Measurements from ENCODE around the gene DEDD. TPM values are rescaled to one million over a fixed set of nuclear protein-coding genes. Genes with fewer than 3 reads are reported as not detected.

The DEDD gene
- total RNA-seq, 1 experiment from 2014 or later: 33.8 TPM

- Histone ChIP-seq H3K36me3 (ENCODE audit: control insufficient read depth, insufficient read depth, low read length) (no peaks in the 10 kb centered on the region), H3K4me1 (peaks cover 43% of the 10 kb centered on the region), H3K27me3 (replicated peaks; ENCODE audit: control insufficient read depth, insufficient read depth, low read length) (no peaks in the 10 kb centered on the region), H3K9me3 (no peaks in the 10 kb centered on the region), H3K4me3 (ENCODE audit: low read depth, low read length) (no peak overlapping the region)
- TF ChIP-seq CTCF (IDR thresholded peaks at IDR 0.05; ENCODE audit: insufficient read depth in 1 of 2, low read depth in 1 of 2, low read length in 1 of 2, severe bottlenecking in 1 of 2, unreplicated experiment in 1 of 2): no peak
- H3K36me3 Mint-ChIP-seq (ENCODE audit: insufficient read depth, unreplicated experiment): peaks cover 7% of the 10 kb centered on the region
- TSS peak; percentile 85 for BruUV-seq (replicated peaks)
- H3K4me3 Mint-ChIP-seq (ENCODE audit: unreplicated experiment): peak overlapping the region; percentile 9
- intact Hi-C loops (cut with micrococcal nuclease; ENCODE audit: unreplicated experiment): no loop called here
- CTCF ChIA-PET: no interaction called here
- POLR2A ChIA-PET: interaction anchor here (0.6 to 1.9 kb wide), 3 partner anchors 37 to 180 kb away, joined by 4 to 10 read pairs (median 5); partner anchors contain the start of genes F11R and USF1
- peak overlapping the region; percentile 67 for H3K27ac Mint-ChIP-seq (ENCODE audit: unreplicated experiment)
- peak; percentile 92 to 95 for DNase-seq
- no peaks in the 10 kb centered on the region for H3K9me3 Mint-ChIP-seq (ENCODE audit: unreplicated experiment)
- H3K27me3 Mint-ChIP-seq (ENCODE audit: insufficient read depth, unreplicated experiment): no peaks in the 10 kb centered on the region
- H3K4me1 Mint-ChIP-seq (ENCODE audit: low read depth, unreplicated experiment): peaks cover 37% of the 10 kb centered on the region
Measured at GRCh38 chr1:161082996-161083747, 49.3 kb downstream of the DEDD start.

DNA sequence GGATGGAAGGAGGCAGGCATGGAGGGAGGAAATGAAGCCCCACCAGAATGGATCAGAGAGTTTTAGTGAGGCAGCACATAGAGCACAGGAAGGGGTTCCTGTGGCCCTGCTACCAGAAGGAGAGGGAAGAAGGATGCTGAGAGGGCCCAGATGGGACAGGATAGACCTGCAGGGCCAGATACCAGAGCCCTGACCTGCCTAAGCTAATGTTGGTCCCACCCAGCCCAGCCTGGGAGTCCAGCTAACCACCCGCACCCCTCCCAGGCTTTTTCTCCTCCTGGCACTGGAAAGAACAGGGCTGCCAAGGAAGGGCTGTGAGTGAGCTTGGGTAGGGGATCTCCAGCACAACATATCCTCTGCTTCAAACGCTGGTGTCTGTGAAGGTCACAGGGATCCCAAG is 50.0 kb downstream of the DEDD start:
- peaks cover 37% of the 10 kb centered on the region for H3K4me1 Mint-ChIP-seq (ENCODE audit: low read depth, unreplicated experiment)
- no peak overlapping the region for H3K4me3 Mint-ChIP-seq (ENCODE audit: unreplicated experiment)
- H3K27me3 Mint-ChIP-seq (ENCODE audit: insufficient read depth, unreplicated experiment): no peaks in the 10 kb centered on the region
- TF ChIP-seq CTCF (IDR thresholded peaks at IDR 0.05; ENCODE audit: insufficient read depth in 1 of 2, low read depth in 1 of 2, low read length in 1 of 2, severe bottlenecking in 1 of 2, unreplicated experiment in 1 of 2): no peak
- CTCF ChIA-PET: no interaction called here
- H3K27me3 ChIP-seq (replicated peaks; ENCODE audit: control insufficient read depth, insufficient read depth, low read length): no peaks in the 10 kb centered on the region
- DNase-seq: no peak
- peaks cover 7% of the 10 kb centered on the region for H3K36me3 Mint-ChIP-seq (ENCODE audit: insufficient read depth, unreplicated experiment)
- H3K4me3 ChIP-seq (ENCODE audit: low read depth, low read length): no peak overlapping the region
- no peaks in the 10 kb centered on the region for H3K36me3 ChIP-seq (ENCODE audit: control insufficient read depth, insufficient read depth, low read length)
- H3K27ac Mint-ChIP-seq (ENCODE audit: unreplicated experiment): peak overlapping the region; percentile 67
- H3K9me3 ChIP-seq: no peaks in the 10 kb centered on the region
- peaks cover 43% of the 10 kb centered on the region for H3K4me1 ChIP-seq
- BruUV-seq (replicated peaks): no TSS peak
- no peaks in the 10 kb centered on the region for H3K9me3 Mint-ChIP-seq (ENCODE audit: unreplicated experiment)
- intact Hi-C loops (cut with micrococcal nuclease; ENCODE audit: unreplicated experiment): no loop called here
- POLR2A ChIA-PET: no interaction called here

GRCh38 chr1:161081519-161081918 is 50.9 kb downstream of the DEDD start:
- POLR2A ChIA-PET: no interaction called here
- intact Hi-C loops (cut with micrococcal nuclease; ENCODE audit: unreplicated experiment): no loop called here
- H3K4me3 ChIP-seq (ENCODE audit: low read depth, low read length): no peak overlapping the region
- CTCF ChIA-PET: no interaction called here
- no peaks in the 10 kb centered on the region for H3K9me3 Mint-ChIP-seq (ENCODE audit: unreplicated experiment)
- H3K4me1 Mint-ChIP-seq (ENCODE audit: low read depth, unreplicated experiment): peaks cover 37% of the 10 kb centered on the region
- H3K36me3 Mint-ChIP-seq (ENCODE audit: insufficient read depth, unreplicated experiment): peaks cover 7% of the 10 kb centered on the region
- H3K4me3 Mint-ChIP-seq (ENCODE audit: unreplicated experiment): no peak overlapping the region
- H3K36me3 ChIP-seq (ENCODE audit: control insufficient read depth, insufficient read depth, low read length): no peaks in the 10 kb centered on the region
- H3K27me3 Mint-ChIP-seq (ENCODE audit: insufficient read depth, unreplicated experiment): no peaks in the 10 kb centered on the region
- H3K27me3 ChIP-seq (replicated peaks; ENCODE audit: control insufficient read depth, insufficient read depth, low read length): no peaks in the 10 kb centered on the region
- TF ChIP-seq CTCF (IDR thresholded peaks at IDR 0.05; ENCODE audit: insufficient read depth in 1 of 2, low read depth in 1 of 2, low read length in 1 of 2, severe bottlenecking in 1 of 2, unreplicated experiment in 1 of 2): no peak
- no TSS peak for BruUV-seq (replicated peaks)
- no peaks in the 10 kb centered on the region for H3K9me3 ChIP-seq
- H3K4me1 ChIP-seq: peaks cover 43% of the 10 kb centered on the region
- no peak overlapping the region for H3K27ac Mint-ChIP-seq (ENCODE audit: unreplicated experiment)
- no peak for DNase-seq

Data from Caco-2 (cell line).